ENCODE measurements around the gene FRMD1.

FRMD1 gene

GRCh38 chr6:168072261-168072660, 6.8 kb downstream of the FRMD1 start:
- H3K36me3 ChIP-seq (ENCODE audit: control insufficient read depth, insufficient read depth, low read length, severe bottlenecking), result no peaks in the 10 kb centered on the region
- H3K4me1 ChIP-seq (ENCODE audit: control insufficient read depth, insufficient read depth, low read length), result no peaks in the 10 kb centered on the region
- no peaks in the 10 kb centered on the region for H3K9me3 ChIP-seq (ENCODE audit: control insufficient read depth, low read length)
- peaks cover 18% of the 10 kb centered on the region for H3K27me3 ChIP-seq (replicated peaks; ENCODE audit: control insufficient read depth, insufficient read depth, low read length)
- no peak overlapping the region for H3K4me3 ChIP-seq (ENCODE audit: low read length)
- no peak for DNase-seq (ENCODE audit: low read depth)
- no peak overlapping the region for H3K9ac ChIP-seq (ENCODE audit: low read length)

DNA sequence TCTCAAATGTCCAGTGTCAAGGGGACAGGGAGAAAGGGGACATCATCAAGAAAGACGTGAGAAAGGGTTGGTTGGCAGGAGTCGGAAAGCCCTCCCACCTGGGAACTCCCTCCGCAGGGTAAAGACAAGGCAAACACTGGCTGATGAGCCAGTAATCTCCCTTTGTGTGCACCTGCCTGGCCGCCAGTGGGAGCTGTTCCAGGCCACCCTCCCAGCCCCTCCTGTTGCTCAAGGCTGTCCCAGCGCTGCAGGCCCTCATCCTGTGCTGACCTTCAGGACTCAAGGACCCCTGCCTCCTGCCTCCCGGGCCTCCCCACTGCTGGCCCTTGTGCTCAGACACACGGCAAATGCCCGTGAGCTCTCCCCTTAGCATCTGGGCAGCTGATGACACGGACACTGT, 7.4 kb downstream of the FRMD1 start:
- H3K9ac ChIP-seq (ENCODE audit: low read length), result no peak overlapping the region
- no peak for DNase-seq (ENCODE audit: low read depth)
- H3K27me3 ChIP-seq (replicated peaks; ENCODE audit: control insufficient read depth, insufficient read depth, low read length), result peaks cover 21% of the 10 kb centered on the region

GRCh38 chr6:168070804-168071203, 8.2 kb downstream of the FRMD1 start:
- DNase-seq (ENCODE audit: low read depth), result no peak
- Histone ChIP-seq H3K4me3 (ENCODE audit: low read length) (no peak overlapping the region), H3K36me3 (ENCODE audit: control insufficient read depth, insufficient read depth, low read length, severe bottlenecking) (no peaks in the 10 kb centered on the region), H3K9me3 (ENCODE audit: control insufficient read depth, low read length) (no peaks in the 10 kb centered on the region), H3K4me1 (ENCODE audit: control insufficient read depth, insufficient read depth, low read length) (no peaks in the 10 kb centered on the region), H3K9ac (ENCODE audit: low read length) (no peak overlapping the region), H3K27me3 (replicated peaks; ENCODE audit: control insufficient read depth, insufficient read depth, low read length) (peaks cover 23% of the 10 kb centered on the region)

More for the DNA sequence above, 7.4 kb downstream of the FRMD1 start:
- Histone ChIP-seq H3K4me1 (ENCODE audit: control insufficient read depth, insufficient read depth, low read length) (no peaks in the 10 kb centered on the region), H3K36me3 (ENCODE audit: control insufficient read depth, insufficient read depth, low read length, severe bottlenecking) (no peaks in the 10 kb centered on the region), H3K4me3 (ENCODE audit: low read length) (no peak overlapping the region), H3K9me3 (ENCODE audit: control insufficient read depth, low read length) (no peaks in the 10 kb centered on the region)

- H3K9me3 ChIP-seq (ENCODE audit: control insufficient read depth, low read length), result no peaks in the 10 kb centered on the region
These were observed 11.8 kb downstream of the FRMD1 start for GRCh38 chr6:168067081-168067759.

DNA sequence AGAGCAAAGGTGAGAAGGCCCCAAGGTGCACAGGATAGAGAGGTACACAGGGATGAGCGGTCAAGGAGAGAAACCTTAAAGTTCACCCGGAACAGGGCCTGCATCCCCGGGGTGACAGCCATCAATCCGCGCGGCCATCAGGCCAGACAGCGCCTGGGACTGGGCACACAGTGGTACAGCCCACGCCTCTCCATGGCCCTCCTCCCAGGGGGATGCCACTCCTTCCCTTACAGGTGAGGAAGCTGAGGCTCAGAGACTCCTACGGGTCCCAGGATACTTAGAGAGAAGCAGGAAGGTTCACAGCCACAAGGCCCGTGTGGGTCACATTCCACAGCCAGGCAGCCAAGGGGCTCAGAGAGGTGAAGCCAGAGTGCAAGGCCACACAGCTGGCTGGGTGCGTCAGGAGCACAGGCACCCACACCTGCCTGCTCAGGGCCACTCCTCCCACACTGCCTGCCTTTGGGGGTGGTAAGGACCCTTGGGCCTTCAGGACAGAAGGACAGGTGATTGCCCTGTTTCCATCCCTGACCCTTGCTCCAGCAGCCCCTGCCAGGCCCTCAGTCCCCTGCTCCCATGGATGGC, 14.7 kb downstream of the FRMD1 start:
- no peak for DNase-seq (ENCODE audit: low read depth)
- H3K4me3 ChIP-seq (ENCODE audit: low read length), result no peak overlapping the region
- H3K36me3 ChIP-seq (ENCODE audit: control insufficient read depth, insufficient read depth, low read length, severe bottlenecking), result no peaks in the 10 kb centered on the region
- H3K9me3 ChIP-seq (ENCODE audit: control insufficient read depth, low read length), result no peaks in the 10 kb centered on the region
- H3K9ac ChIP-seq (ENCODE audit: low read length), result no peak overlapping the region
- H3K27me3 ChIP-seq (replicated peaks; ENCODE audit: control insufficient read depth, insufficient read depth, low read length), result peaks cover 13% of the 10 kb centered on the region
- H3K4me1 ChIP-seq (ENCODE audit: control insufficient read depth, insufficient read depth, low read length), result no peaks in the 10 kb centered on the region

More at GRCh38 chr6:168067081-168067759, 11.8 kb downstream of the FRMD1 start:
- H3K9ac ChIP-seq (ENCODE audit: low read length), result no peak overlapping the region
- DNase-seq (ENCODE audit: low read depth), result no peak
- H3K36me3 ChIP-seq (ENCODE audit: control insufficient read depth, insufficient read depth, low read length, severe bottlenecking), result no peaks in the 10 kb centered on the region
- H3K4me1 ChIP-seq (ENCODE audit: control insufficient read depth, insufficient read depth, low read length), result no peaks in the 10 kb centered on the region
- no peak overlapping the region for H3K4me3 ChIP-seq (ENCODE audit: low read length)
- peaks cover 17% of the 10 kb centered on the region for H3K27me3 ChIP-seq (replicated peaks; ENCODE audit: control insufficient read depth, insufficient read depth, low read length)

- H3K9me3 ChIP-seq (ENCODE audit: control insufficient read depth, low read length), result no peaks in the 10 kb centered on the region
- DNase-seq (ENCODE audit: low read depth), result no peak
- no peak overlapping the region for H3K4me3 ChIP-seq (ENCODE audit: low read length)
- H3K9ac ChIP-seq (ENCODE audit: low read length), result no peak overlapping the region
- H3K27me3 ChIP-seq (replicated peaks; ENCODE audit: control insufficient read depth, insufficient read depth, low read length), result peaks cover 14% of the 10 kb centered on the region
- H3K36me3 ChIP-seq (ENCODE audit: control insufficient read depth, insufficient read depth, low read length, severe bottlenecking), result no peaks in the 10 kb centered on the region
- H3K4me1 ChIP-seq (ENCODE audit: control insufficient read depth, insufficient read depth, low read length), result no peaks in the 10 kb centered on the region
These were observed 15.6 kb downstream of the FRMD1 start for GRCh38 chr6:168063431-168063830.

DNA sequence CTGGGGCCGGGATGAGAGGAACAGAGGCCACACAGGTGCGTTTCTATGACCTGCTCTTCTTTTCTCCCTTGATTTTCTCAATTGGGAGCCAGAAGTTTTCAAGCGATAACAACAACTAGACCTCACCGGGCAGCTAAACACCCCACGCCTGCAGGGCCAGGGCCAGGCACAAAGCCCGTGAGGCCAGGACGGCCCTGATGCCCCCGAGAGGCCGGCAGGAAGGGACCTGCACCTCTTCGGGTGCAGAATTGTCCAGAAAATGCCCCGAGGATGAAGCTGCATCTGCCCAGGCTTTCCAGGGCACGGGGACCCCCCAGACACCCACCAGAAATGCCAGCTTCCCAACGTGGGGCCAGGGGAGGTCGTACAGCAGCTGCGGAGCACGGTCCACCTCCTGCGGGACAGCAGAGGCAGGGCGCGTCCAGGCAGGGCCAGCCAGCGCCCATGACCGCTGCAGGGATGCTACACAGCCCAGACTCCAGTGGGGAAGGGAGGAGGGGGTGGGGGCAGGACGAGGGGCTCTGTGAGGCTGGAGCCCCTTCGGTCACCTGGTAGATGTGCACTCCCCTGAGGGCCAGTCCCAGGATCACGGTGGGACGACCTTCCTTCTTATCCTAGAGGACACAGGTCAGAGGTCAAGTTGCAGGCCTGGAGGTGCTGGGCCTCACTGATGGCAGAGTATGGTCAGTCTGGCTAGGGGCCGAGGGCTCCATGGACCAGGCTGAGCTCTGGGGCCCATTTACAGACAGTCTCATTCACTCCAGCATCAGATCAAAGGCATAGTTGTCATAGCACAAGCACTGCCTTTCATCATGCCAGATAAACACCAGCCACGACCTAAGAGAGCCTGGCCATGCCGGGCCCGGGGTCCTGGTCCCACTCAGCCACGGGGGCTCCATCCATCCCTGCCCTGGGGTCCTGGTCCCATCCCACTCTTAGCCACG, 16.4 kb downstream of the FRMD1 start:
- H3K4me3 ChIP-seq (ENCODE audit: low read length), result no peak overlapping the region
- H3K36me3 ChIP-seq (ENCODE audit: control insufficient read depth, insufficient read depth, low read length, severe bottlenecking), result no peaks in the 10 kb centered on the region
- H3K27me3 ChIP-seq (replicated peaks; ENCODE audit: control insufficient read depth, insufficient read depth, low read length), result peaks cover 14% of the 10 kb centered on the region
- H3K4me1 ChIP-seq (ENCODE audit: control insufficient read depth, insufficient read depth, low read length), result no peaks in the 10 kb centered on the region
- DNase-seq (ENCODE audit: low read depth), result no peak
- H3K9me3 ChIP-seq (ENCODE audit: control insufficient read depth, low read length), result no peaks in the 10 kb centered on the region
- H3K9ac ChIP-seq (ENCODE audit: low read length), result no peak overlapping the region

DNA sequence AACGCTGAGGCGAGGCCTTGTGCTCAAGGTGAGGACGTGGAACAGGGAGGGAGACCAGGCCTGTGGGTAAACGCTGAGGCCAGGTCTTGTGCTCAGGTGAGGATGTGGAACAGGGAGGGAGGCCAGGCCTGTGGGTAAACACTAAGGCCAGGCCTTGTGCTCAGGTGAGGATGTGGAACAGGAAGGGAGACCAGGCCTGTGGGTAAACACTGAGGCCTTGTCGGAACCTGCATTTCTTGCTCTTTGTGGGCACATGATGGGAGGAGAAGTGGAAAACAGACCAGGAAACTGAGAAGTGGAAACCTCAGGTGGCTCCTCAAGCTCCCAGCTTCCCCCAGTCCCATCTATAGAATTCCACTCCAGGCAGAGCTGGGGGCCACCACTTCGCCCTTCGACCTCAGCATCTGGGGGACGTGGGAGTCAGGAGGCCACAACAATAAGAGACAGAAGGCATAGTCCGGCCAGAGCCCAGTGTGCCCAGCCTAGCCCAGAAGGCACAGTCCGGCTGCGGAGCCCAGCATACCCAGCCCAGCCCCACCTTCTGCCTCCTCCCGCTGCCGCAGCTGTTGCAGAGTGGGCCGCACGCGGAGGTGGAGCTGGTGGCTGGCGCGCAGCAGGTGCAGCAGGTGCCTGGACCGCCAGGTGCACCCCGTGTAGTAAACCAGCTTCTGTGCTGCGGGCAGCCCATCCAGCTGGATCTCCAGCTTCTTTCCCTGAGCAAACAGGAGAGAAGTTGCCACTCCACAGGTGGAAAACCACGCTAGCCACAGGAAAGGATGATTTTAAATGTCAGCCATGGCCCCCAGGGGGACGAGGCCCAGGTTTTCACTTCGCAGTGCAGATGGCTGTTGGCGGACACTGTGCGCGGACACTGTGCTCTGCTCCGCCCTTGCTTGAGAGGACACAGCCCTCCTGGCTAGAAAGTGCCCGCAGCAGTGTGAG, 17.5 kb downstream of the FRMD1 start:
- no peaks in the 10 kb centered on the region for H3K36me3 ChIP-seq (ENCODE audit: control insufficient read depth, insufficient read depth, low read length, severe bottlenecking)
- DNase-seq (ENCODE audit: low read depth), result no peak

GRCh38 chr6:168060521-168060931, 18.5 kb downstream of the FRMD1 start:
- no peak overlapping the region for H3K4me3 ChIP-seq (ENCODE audit: low read length)
- H3K27me3 ChIP-seq (replicated peaks; ENCODE audit: control insufficient read depth, insufficient read depth, low read length), result peaks cover 18% of the 10 kb centered on the region
- no peaks in the 10 kb centered on the region for H3K4me1 ChIP-seq (ENCODE audit: control insufficient read depth, insufficient read depth, low read length)
- no peaks in the 10 kb centered on the region for H3K9me3 ChIP-seq (ENCODE audit: control insufficient read depth, low read length)
- no peak overlapping the region for H3K9ac ChIP-seq (ENCODE audit: low read length)
- no peaks in the 10 kb centered on the region for H3K36me3 ChIP-seq (ENCODE audit: control insufficient read depth, insufficient read depth, low read length, severe bottlenecking)
- DNase-seq (ENCODE audit: low read depth), result peak; percentile 0

More for the DNA sequence above, 17.5 kb downstream of the FRMD1 start:
- no peak overlapping the region for H3K9ac ChIP-seq (ENCODE audit: low read length)
- H3K4me1 ChIP-seq (ENCODE audit: control insufficient read depth, insufficient read depth, low read length), result no peaks in the 10 kb centered on the region
- no peaks in the 10 kb centered on the region for H3K9me3 ChIP-seq (ENCODE audit: control insufficient read depth, low read length)
- no peak overlapping the region for H3K4me3 ChIP-seq (ENCODE audit: low read length)
- peaks cover 9% of the 10 kb centered on the region for H3K27me3 ChIP-seq (replicated peaks; ENCODE audit: control insufficient read depth, insufficient read depth, low read length)

DNA sequence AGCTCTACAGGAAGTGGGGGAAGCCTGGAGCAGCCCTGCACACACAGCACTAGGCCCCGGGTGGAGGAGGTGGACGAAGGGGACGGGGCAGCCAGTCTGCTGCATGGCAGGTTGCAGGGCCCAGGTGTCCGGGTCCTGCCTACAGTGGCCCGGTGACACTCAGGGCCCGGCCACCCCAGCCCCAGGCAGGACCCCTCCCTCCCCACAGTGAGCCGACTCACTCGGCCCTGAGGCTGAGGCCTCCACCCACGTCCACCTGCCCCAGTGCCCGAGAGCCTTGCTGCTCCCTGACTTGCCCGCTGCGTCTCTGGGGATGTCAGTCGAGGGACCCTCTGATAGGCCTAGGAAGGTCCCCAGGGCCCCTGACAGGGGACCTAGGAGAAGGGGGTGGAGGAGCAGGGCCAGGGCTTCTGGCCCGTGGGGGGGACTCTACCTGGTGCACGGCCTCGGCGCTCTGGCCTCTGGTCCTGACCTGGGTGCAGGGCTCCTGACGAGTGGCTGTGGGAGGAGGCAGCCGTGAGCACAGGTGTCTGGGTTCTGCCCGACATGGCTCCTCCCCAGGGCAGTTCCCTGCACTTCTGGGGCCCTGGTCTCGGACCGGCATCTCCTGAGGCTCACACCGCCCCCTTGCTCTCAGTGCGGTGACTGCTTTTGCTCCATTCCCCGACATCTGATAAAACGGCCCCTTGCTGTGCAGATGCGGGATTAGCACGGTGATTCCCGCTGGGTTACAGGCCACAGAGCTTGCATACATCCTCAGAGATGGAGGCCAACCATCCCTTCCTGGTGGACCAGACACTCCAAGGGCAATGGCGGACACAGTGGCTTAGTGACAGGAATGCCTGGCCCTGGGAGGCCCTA, 20.1 kb downstream of the FRMD1 start:
- H3K9me3 ChIP-seq (ENCODE audit: control insufficient read depth, low read length), result no peaks in the 10 kb centered on the region
- H3K4me3 ChIP-seq (ENCODE audit: low read length), result no peak overlapping the region
- H3K27me3 ChIP-seq (replicated peaks; ENCODE audit: control insufficient read depth, insufficient read depth, low read length), result peaks cover 22% of the 10 kb centered on the region
- H3K9ac ChIP-seq (ENCODE audit: low read length), result no peak overlapping the region
- no peaks in the 10 kb centered on the region for H3K36me3 ChIP-seq (ENCODE audit: control insufficient read depth, insufficient read depth, low read length, severe bottlenecking)
- peaks cover 10% of the 10 kb centered on the region for H3K4me1 ChIP-seq (ENCODE audit: control insufficient read depth, insufficient read depth, low read length)
- DNase-seq (ENCODE audit: low read depth), result no peak

Data from adipocyte (in vitro differentiated cells).